Gastrocnemius medialis (tissue), 4 donors: Measurements from ENCODE around the gene RGS1. TPM values are rescaled to one million over a fixed set of nuclear protein-coding genes. Genes with fewer than 3 reads are reported as not detected.
A peak's percentile ranks its signal among the peaks of the same experiment; 100 is the strongest.

ENCODE experiments used
- ATAC-seq, 2 donors: fragments of 150-250 bp; one replicate each; pipeline ENCODE4 v1.9.1; 2016
- DNase-seq, 2 donors: peaks; one replicate each; pipeline ENCODE4 v3.0.0-alpha.2; 2019
- H3K27ac ChIP-seq, 4 donors: fragments of 200-600 bp; sonication (generic); 1 replicate in 1 of 4; 2 replicates in 3 of 4; pipeline ENCODE4 v1.5.1; 2016 to 2018; ENCODE audit warnings: mild to moderate bottlenecking in 2 of 4, moderate library complexity in 1 of 4
- H3K27me3 ChIP-seq, 3 donors: fragments of 200-600 bp; sonication (generic) in 2 of 3; 1 replicate in 1 of 3; 2 replicates in 2 of 3; pipeline versions ENCODE4 v1.5.1 to v1.6.0; 2016 to 2019; ENCODE audit warnings: mild to moderate bottlenecking in 1 of 3, moderate library complexity in 1 of 3
- H3K36me3 ChIP-seq, 2 donors: fragments of 200-600 bp; sonication (generic) in 1 of 2; one replicate each; pipeline ENCODE4 v1.5.1; 2017 to 2018
- H3K4me1 ChIP-seq, 2 donors: fragments of 200-600 bp; sonication (generic) in 1 of 2; one replicate each; pipeline ENCODE4 v1.5.1; 2016 to 2017; ENCODE audit warnings: mild to moderate bottlenecking in 2 of 2
- H3K4me3 ChIP-seq, 4 donors: fragments of 200-600 bp; sonication (generic) in 3 of 4; 1 replicate in 1 of 4; 2 replicates in 3 of 4; pipeline ENCODE4 v1.5.1; 2016 to 2019; ENCODE audit warnings: mild to moderate bottlenecking in 2 of 4
- H3K9me3 ChIP-seq, 3 donors: fragments of 200-600 bp; sonication (generic) in 2 of 3; 1 replicate in 1 of 3; 2 replicates in 2 of 3; pipeline ENCODE4 v1.5.1; 2016 to 2019
- CTCF ChIP-seq, 5 experiments: fragments of 450-650 bp in 3 of 5; fragments of 200-600 bp in 2 of 5; sonication (generic) in 2 of 5; IDR thresholded peaks in 4 of 5; conservative IDR thresholded peaks in 1 of 5; 1 replicate in 4 of 5; 2 replicates in 1 of 5; pipeline ENCODE4 v1.5.1; 2016 to 2019; ENCODE audit warnings: antibody characterized with exemption in 5 of 5, mild to moderate bottlenecking in 3 of 5, moderate library complexity in 3 of 5
- POLR2A ChIP-seq, 2 donors: fragments of 450-650 bp; IDR thresholded peaks; one replicate each; pipeline ENCODE4 v1.6.1; 2017; ENCODE audit warnings: antibody characterized with exemption in 2 of 2, mild to moderate bottlenecking in 2 of 2, moderate library complexity in 2 of 2
- in situ Hi-C, 4 donors: fragments of 200-750 bp; cut with MboI; loops; one replicate each; pipeline versions ENCODE4 v1.15.0 to v1.8.0; 2017; ENCODE audit warnings: low sequenced_read_pairs in 4 of 4
- intact Hi-C: fragments of 100-400 bp; cut with DNase I; formaldehyde crosslinking; loops from one replicate; pipeline ENCODE4 v1.15.1; 2023; ENCODE audit warnings: low total_unique reads
- total RNA-seq, 4 donors: library from RNA; depleted of rRNA; stranded (reverse); fragments of >200 nt; gene quantifications; one replicate each; pipeline versions ENCODE4 v1.1.0 to v1.2.3, GENCODE V29; 2016

The RGS1 gene
- total RNA-seq, result 1 to 10 TPM; 1.0 to 4.9 (median 3.5) TPM

- no peaks in the 10 kb centered on the region for H3K27me3 ChIP-seq
- intact Hi-C loops (no loop called here), in situ Hi-C loops (no loop called here)
- ATAC-seq (no peak), DNase-seq (peak in 1 of 2 donors; percentile 12)
- no peak within 1 kb of the TSS for H3K4me3 ChIP-seq
- no peaks in the 10 kb centered on the region for H3K36me3 ChIP-seq
- H3K9me3 ChIP-seq, result no peaks in the 10 kb centered on the region
- H3K4me1 ChIP-seq, result no peaks in the 10 kb centered on the region
- no peak within 1 kb of the TSS for H3K27ac ChIP-seq
- TF ChIP-seq POLR2A (IDR thresholded peaks at IDR 0.05), result peak in 1 of 2 donors; percentile 34
- TF ChIP-seq CTCF (IDR thresholded peaks at IDR 0.05 in 4 of 5, conservative IDR thresholded peaks at IDR 0.05 in 1 of 5), result no peak
Observed at GRCh38 chr1:192575499-192576189, at the start of gene RGS1. TSS of gene RGS1 (plus strand) at chr1:192575773. CDS start at chr1:192575793, 20 bp downstream.

- Histone ChIP-seq H3K27me3 (no peaks in the 10 kb centered on the region), H3K27ac (no peak overlapping the region), H3K4me3 (no peak overlapping the region), H3K9me3 (no peaks in the 10 kb centered on the region), H3K4me1 (no peaks in the 10 kb centered on the region), H3K36me3 (no peaks in the 10 kb centered on the region)
- no peak for ATAC-seq
- DNase-seq, result no peak
- no peak for TF ChIP-seq POLR2A (IDR thresholded peaks at IDR 0.05)
- no peak for TF ChIP-seq CTCF (IDR thresholded peaks at IDR 0.05 in 4 of 5, conservative IDR thresholded peaks at IDR 0.05 in 1 of 5)
- in situ Hi-C loops, result no loop called here
- intact Hi-C loops, result no loop called here
Observed at GRCh38 chr1:192527111-192527795, 48.3 kb upstream of the RGS1 start.

- H3K27me3 ChIP-seq, result no peaks in the 10 kb centered on the region
- no peaks in the 10 kb centered on the region for H3K36me3 ChIP-seq
- H3K27ac ChIP-seq, result no peak overlapping the region
- no peaks in the 10 kb centered on the region for H3K4me1 ChIP-seq
- intact Hi-C loops (no loop called here), in situ Hi-C loops (no loop called here)
- no peak for DNase-seq
- TF ChIP-seq CTCF (IDR thresholded peaks at IDR 0.05 in 4 of 5, conservative IDR thresholded peaks at IDR 0.05 in 1 of 5) (no peak), POLR2A (IDR thresholded peaks at IDR 0.05) (no peak)
- H3K4me3 ChIP-seq, result no peak overlapping the region
- ATAC-seq, result no peak
- no peaks in the 10 kb centered on the region for H3K9me3 ChIP-seq
Observed at GRCh38 chr1:192527950-192528349, 47.6 kb upstream of the RGS1 start.

GRCh38 chr1:192529031-192529755 is 46.4 kb upstream of the RGS1 start:
- DNase-seq (no peak), ATAC-seq (no peak)
- Histone ChIP-seq H3K4me1 (no peaks in the 10 kb centered on the region), H3K4me3 (no peak overlapping the region), H3K36me3 (no peaks in the 10 kb centered on the region), H3K27me3 (no peaks in the 10 kb centered on the region), H3K27ac (no peak overlapping the region), H3K9me3 (no peaks in the 10 kb centered on the region)
- TF ChIP-seq CTCF (IDR thresholded peaks at IDR 0.05 in 4 of 5, conservative IDR thresholded peaks at IDR 0.05 in 1 of 5) (no peak), POLR2A (IDR thresholded peaks at IDR 0.05) (no peak)
- in situ Hi-C loops, result no loop called here
- intact Hi-C loops, result no loop called here
